ENCODE results near the gene PRSS35. TPM values are rescaled to one million over a fixed set of nuclear protein-coding genes. Genes with fewer than 3 reads are reported as not detected.

PRSS35 gene
- total RNA-seq, 1 experiment from 2014 or later, result 1.7 TPM

DNA sequence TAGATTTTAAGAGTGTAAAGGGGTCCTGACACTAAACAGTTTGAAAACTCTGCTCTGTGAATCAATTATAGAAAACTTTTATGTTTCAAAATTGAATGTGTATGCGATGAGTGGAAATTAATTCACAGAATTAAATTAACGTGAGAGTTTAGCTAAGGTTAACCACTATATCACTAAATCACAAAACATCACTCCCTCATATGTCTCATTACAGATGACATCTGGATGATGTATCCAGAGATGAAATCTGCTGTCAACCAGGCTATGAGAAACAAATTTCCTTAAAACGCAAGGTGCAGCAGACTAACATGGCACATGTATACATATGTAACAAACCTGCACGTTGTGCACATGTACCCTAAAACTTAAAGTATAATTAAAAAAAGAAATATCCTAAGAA is 27.3 kb downstream of the PRSS35 start:
- Histone ChIP-seq H4K91ac (ENCODE audit: insufficient read length, low read depth, low read length) (no peak overlapping the region), H3K4me2 (ENCODE audit: insufficient read depth, insufficient read length, low read length) (no peak overlapping the region), H3K56ac (ENCODE audit: insufficient read length, low read depth, low read length) (no peak overlapping the region), H2BK20ac (ENCODE audit: low read depth, low read length, poor library complexity, severe bottlenecking) (no peak overlapping the region), H2BK12ac (ENCODE audit: insufficient read length, low read depth, low read length) (no peak overlapping the region), H2AK5ac (ENCODE audit: insufficient read length, low read length) (no peak overlapping the region), H3K23ac (ENCODE audit: insufficient read length, low read depth, low read length) (no peak overlapping the region), H3T11ph (ENCODE audit: low read length) (no peak overlapping the region), H3K9me3 (ENCODE audit: control insufficient read depth, low read depth, low read length) (no peaks in the 10 kb centered on the region), H4K8ac (replicated peaks; ENCODE audit: insufficient read length, low read depth, low read length) (no peak overlapping the region), H3K14ac (ENCODE audit: insufficient read depth, low read length) (no peak overlapping the region), H3K4me1 (ENCODE audit: insufficient read depth, low read length) (no peaks in the 10 kb centered on the region), H3K79me1 (ENCODE audit: insufficient read depth, low read depth, low read length, poor library complexity, severe bottlenecking) (no peaks in the 10 kb centered on the region), H3K18ac (ENCODE audit: insufficient read length, low read depth, low read length) (no peak overlapping the region), H4K20me1 (ENCODE audit: control insufficient read depth, insufficient read depth, insufficient read length) (no peaks in the 10 kb centered on the region), H2BK120ac (ENCODE audit: low read depth, low read length, poor library complexity, severe bottlenecking) (no peak overlapping the region), H2BK15ac (ENCODE audit: low read depth, low read length) (no peak overlapping the region), H2AFZ (ENCODE audit: low read length) (no peak overlapping the region), H3K27me3 (ENCODE audit: insufficient read depth, low read length) (no peaks in the 10 kb centered on the region), H3K23me2 (ENCODE audit: insufficient read length, low read depth, low read length, poor library complexity, severe bottlenecking) (no peaks in the 10 kb centered on the region), H4K5ac (ENCODE audit: insufficient read length, low read depth, low read length) (no peak overlapping the region), H3K79me2 (ENCODE audit: insufficient read depth, low read length) (no peaks in the 10 kb centered on the region), H3K4ac (ENCODE audit: low read depth, low read length) (no peak overlapping the region), H2BK5ac (ENCODE audit: insufficient read length, low read length) (no peak overlapping the region), H3K27ac (ENCODE audit: insufficient read length, low read depth, low read length) (no peak overlapping the region), H3K9ac (ENCODE audit: extremely low read depth, insufficient read length, low read length) (no peak overlapping the region)
- no CpG with 5 or more reads among the region's 4 CpGs for WGBS (ENCODE audit: extremely low coverage, insufficient read length, low lambda C conversion rate)
- TF ChIP-seq, protein P1, sequence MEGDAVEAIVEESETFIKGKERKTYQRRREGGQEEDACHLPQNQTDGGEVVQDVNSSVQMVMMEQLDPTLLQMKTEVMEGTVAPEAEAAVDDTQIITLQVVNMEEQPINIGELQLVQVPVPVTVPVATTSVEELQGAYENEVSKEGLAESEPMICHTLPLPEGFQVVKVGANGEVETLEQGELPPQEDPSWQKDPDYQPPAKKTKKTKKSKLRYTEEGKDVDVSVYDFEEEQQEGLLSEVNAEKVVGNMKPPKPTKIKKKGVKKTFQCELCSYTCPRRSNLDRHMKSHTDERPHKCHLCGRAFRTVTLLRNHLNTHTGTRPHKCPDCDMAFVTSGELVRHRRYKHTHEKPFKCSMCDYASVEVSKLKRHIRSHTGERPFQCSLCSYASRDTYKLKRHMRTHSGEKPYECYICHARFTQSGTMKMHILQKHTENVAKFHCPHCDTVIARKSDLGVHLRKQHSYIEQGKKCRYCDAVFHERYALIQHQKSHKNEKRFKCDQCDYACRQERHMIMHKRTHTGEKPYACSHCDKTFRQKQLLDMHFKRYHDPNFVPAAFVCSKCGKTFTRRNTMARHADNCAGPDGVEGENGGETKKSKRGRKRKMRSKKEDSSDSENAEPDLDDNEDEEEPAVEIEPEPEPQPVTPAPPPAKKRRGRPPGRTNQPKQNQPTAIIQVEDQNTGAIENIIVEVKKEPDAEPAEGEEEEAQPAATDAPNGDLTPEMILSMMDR (conservative IDR thresholded peaks at IDR 0.05), result no peak
- peaks cover 0 to 2% (median 0%) of the 10 kb centered on the region in 3 experiments; a peak in 1 of 7 replicates for H3K36me3 Mint-ChIP-seq (ENCODE audit: insufficient read depth in 1 of 3, low read depth in 3 of 3)
- H3K27me3 Mint-ChIP-seq (ENCODE audit: low read depth), result peaks cover 5% of the 10 kb centered on the region
- peaks cover 2 to 3% of the 10 kb centered on the region in 2 experiments; a peak in 3 of 5 replicates for H3K9me3 Mint-ChIP-seq
- peaks cover 5% of the 10 kb centered on the region in 2 experiments for H3K4me1 Mint-ChIP-seq
- DNase-seq, result no peak
- no peak overlapping the region for H3K27ac Mint-ChIP-seq
- H3K4me3 Mint-ChIP-seq, result no peak overlapping the region
